ENCODE data around the gene RNF39. TPM values are rescaled to one million over a fixed set of nuclear protein-coding genes. Genes with fewer than 3 reads are reported as not detected.

The RNF39 gene
- total RNA-seq, 4 donors from 2014 or later, result 0.36 to 1.7 (median 0.71) TPM

DNA sequence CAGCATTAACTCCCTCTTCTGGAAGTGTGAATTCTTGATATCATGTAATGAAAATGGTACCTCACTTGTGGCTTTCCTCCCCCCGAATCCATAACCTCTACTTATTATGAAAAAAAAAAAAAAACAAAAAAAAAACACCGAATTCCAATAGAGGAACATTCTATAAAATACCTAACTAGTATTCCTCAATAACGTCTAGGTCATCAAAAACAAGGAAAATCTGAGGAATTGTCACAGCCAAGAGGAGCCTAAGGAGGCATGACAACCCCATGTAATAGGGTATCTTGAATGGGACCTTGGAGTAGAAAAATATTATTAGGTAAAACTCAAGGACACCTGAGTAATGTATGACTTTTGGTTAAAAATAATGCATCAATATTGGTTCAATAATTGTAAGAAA, 53.4 kb downstream of the RNF39 start:
- DNase-seq (ENCODE audit: low spot score), result no peak
- no peak for ATAC-seq (ENCODE audit: low FRiP score)
- TF ChIP-seq, protein P1, sequence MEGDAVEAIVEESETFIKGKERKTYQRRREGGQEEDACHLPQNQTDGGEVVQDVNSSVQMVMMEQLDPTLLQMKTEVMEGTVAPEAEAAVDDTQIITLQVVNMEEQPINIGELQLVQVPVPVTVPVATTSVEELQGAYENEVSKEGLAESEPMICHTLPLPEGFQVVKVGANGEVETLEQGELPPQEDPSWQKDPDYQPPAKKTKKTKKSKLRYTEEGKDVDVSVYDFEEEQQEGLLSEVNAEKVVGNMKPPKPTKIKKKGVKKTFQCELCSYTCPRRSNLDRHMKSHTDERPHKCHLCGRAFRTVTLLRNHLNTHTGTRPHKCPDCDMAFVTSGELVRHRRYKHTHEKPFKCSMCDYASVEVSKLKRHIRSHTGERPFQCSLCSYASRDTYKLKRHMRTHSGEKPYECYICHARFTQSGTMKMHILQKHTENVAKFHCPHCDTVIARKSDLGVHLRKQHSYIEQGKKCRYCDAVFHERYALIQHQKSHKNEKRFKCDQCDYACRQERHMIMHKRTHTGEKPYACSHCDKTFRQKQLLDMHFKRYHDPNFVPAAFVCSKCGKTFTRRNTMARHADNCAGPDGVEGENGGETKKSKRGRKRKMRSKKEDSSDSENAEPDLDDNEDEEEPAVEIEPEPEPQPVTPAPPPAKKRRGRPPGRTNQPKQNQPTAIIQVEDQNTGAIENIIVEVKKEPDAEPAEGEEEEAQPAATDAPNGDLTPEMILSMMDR (IDR thresholded peaks at IDR 0.05), result no peak

DNA sequence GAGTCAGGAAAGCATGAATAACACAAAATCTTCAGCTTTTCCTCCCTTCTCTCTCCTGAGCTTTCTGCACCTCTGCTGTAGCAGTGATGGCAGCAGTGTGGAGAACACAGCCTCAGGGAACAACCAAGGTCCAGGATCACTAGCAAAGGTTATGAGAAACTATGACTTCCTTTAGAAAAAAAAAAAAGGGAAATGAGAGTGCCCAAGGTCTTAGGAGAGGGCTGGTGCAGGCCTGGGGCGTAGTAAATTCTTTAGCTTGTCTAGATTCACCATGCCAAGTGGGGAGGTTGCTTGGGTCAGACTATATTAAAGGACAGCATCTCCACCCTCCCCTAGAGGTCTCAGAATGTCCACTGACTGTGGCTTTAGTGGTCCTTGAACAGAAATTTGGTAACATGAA, 54.9 kb downstream of the RNF39 start:
- DNase-seq (ENCODE audit: low spot score), result no peak
- TF ChIP-seq, protein P1 (IDR thresholded peaks at IDR 0.05), result no peak
- no peak for ATAC-seq (ENCODE audit: low FRiP score)

Small RNAs within 50 kb of the gene (small RNA-seq; reads per million reads assigned to genes)
- gene RF02218, result not detected
- gene RF02219, result not detected
- gene RF02220, result not detected

Other genes starting within 250 kb of the RNF39 start
- not detected for gene HLA-G, start 247.9 kb downstream of the RNF39 start, total RNA-seq
- gene HLA-A, start 133.2 kb downstream of the RNF39 start, total RNA-seq, result 100 to 1,000 TPM; 354 to 771 (median 610) TPM
- gene POLR1H, start 14.5 kb downstream of the RNF39 start, total RNA-seq, result 10 to 100 TPM; 22.5 to 39.2 (median 24.9) TPM
- gene PPP1R11, start 8.6 kb downstream of the RNF39 start, total RNA-seq, result 10 to 100 TPM; 27.9 to 38.4 (median 30.7) TPM
- gene TRIM31, start 37.3 kb upstream of the RNF39 start, total RNA-seq, result not detected
- not detected for gene TRIM40, start 60.4 kb upstream of the RNF39 start, total RNA-seq
- gene TRIM10, start 85.4 kb upstream of the RNF39 start, total RNA-seq, result under 1 TPM in 1 of 4 donors, not detected in 3; 0.09 TPM
- gene TRIM15, start 87.8 kb upstream of the RNF39 start, total RNA-seq, result not detected
- 10 to 100 TPM; 32.5 to 45.7 (median 38.8) TPM for gene TRIM26, start 137.6 kb upstream of the RNF39 start, total RNA-seq